ENCODE data around the gene ROR1. TPM values are rescaled to one million over a fixed set of nuclear protein-coding genes. Genes with fewer than 3 reads are reported as not detected.
A peak's percentile ranks its signal among the peaks of the same experiment; 100 is the strongest.

Gene ROR1
- polyA plus RNA-seq, 1 of the 3 experiments (the other 2 are of a cell fraction) = 4.0 TPM

GRCh38 chr1:64183395-64184002 is 409.7 kb downstream of the ROR1 start:
- no peak overlapping the region for H3K9ac ChIP-seq
- H3K36me3 ChIP-seq (replicated peaks in 1 of 2; ENCODE audit: control insufficient read depth in 1 of 2, insufficient read depth in 2 of 2, low read length in 1 of 2) = peaks cover 4 to 13% of the 10 kb centered on the region in 2 experiments
- H3K9me3 ChIP-seq = no peaks in the 10 kb centered on the region
- H3K9me2 ChIP-seq = peaks cover 4% of the 10 kb centered on the region; the same call in 1 of the 2 replicates
- no peak overlapping the region for H3K4me3 ChIP-seq (ENCODE audit: low read depth in 2 of 2, low read length in 1 of 2)
- H3K4me1 ChIP-seq (ENCODE audit: control insufficient read depth in 1 of 2, insufficient read depth in 2 of 2, low read depth in 1 of 2, low read length in 1 of 2) = peaks cover 0 to 11% of the 10 kb centered on the region in 2 experiments; a peak in 3 of 4 replicates
- no peaks in the 10 kb centered on the region for H3K27me3 ChIP-seq (ENCODE audit: insufficient read depth)
- TF ChIP-seq CHD2 (IDR thresholded peaks at IDR 0.05; ENCODE audit: low read length, partially characterized antibody) (peak; percentile 36), FOXM1 (IDR thresholded peaks at IDR 0.05; ENCODE audit: low read depth) (no peak), PBX3 (IDR thresholded peaks at IDR 0.05) (no peak), EP300 (IDR thresholded peaks at IDR 0.05; ENCODE audit: borderline replicate concordance in 1 of 2, low read depth in 1 of 2, low read length in 1 of 2) (peak in 1 of 2 experiments; percentile 72; a peak in 1 of 4 replicates), FOXJ3 (CRISPR knock-in tag; IDR thresholded peaks at IDR 0.05) (peak; percentile 78; the same call in 1 of the 2 replicates), TCF12 (IDR thresholded peaks at IDR 0.05) (peak; percentile 80), NFIC (IDR thresholded peaks at IDR 0.05; ENCODE audit: borderline replicate concordance) (no peak; the same call in 1 of the 2 replicates), REST (IDR thresholded peaks at IDR 0.05; ENCODE audit: low read depth, low read length) (no peak), TAF1 (IDR thresholded peaks at IDR 0.05; ENCODE audit: borderline replicate concordance, low read depth, low read length) (no peak), IRF3 (IDR thresholded peaks at IDR 0.05; ENCODE audit: low read depth, low read length) (no peak), RCOR1 (IDR thresholded peaks at IDR 0.05; ENCODE audit: low read length) (peak; percentile 64), RAD21 (IDR thresholded peaks at IDR 0.05; ENCODE audit: low read length) (no peak), GABPA (IDR thresholded peaks at IDR 0.05; ENCODE audit: low read depth) (peak; percentile 45; the same call in 1 of the 2 replicates), MAX (IDR thresholded peaks at IDR 0.05; ENCODE audit: low read depth) (no peak), MEF2A (IDR thresholded peaks at IDR 0.05; ENCODE audit: borderline replicate concordance, low read depth) (no peak), SIN3A (IDR thresholded peaks at IDR 0.05; ENCODE audit: borderline replicate concordance, low read depth, low read length) (no peak), RFX5 (IDR thresholded peaks at IDR 0.05; ENCODE audit: low read length) (no peak), EZH2phosphoT487 (IDR thresholded peaks at IDR 0.05; ENCODE audit: borderline replicate concordance, low read depth) (no peak), CTCF (IDR thresholded peaks at IDR 0.05) (no peak), POLR2AphosphoS5 (IDR thresholded peaks at IDR 0.05; ENCODE audit: low read depth, low read length) (no peak)
- TF ChIP-seq, protein P1, sequence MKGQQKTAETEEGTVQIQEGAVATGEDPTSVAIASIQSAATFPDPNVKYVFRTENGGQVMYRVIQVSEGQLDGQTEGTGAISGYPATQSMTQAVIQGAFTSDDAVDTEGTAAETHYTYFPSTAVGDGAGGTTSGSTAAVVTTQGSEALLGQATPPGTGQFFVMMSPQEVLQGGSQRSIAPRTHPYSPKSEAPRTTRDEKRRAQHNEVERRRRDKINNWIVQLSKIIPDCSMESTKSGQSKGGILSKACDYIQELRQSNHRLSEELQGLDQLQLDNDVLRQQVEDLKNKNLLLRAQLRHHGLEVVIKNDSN (IDR thresholded peaks at IDR 0.05; ENCODE audit: borderline replicate concordance, low read depth) = no peak
- H3K27ac ChIP-seq (ENCODE audit: low read depth in 2 of 2, low read length in 1 of 2) = peak overlapping the region in 1 of 2 experiments; percentile 91; a peak in 2 of 4 replicates
- no peak overlapping the region for H3K4me2 ChIP-seq
- DNase-seq = peak; percentile 70
- 85% methylated on average over 5 of the region's 5 CpGs for WGBS (ENCODE audit: low lambda C conversion rate)
- CTCF ChIA-PET = interaction anchor here (0.9 to 2.0 kb wide), 8 partner anchors 9 to 509 kb away, joined by 3 to 8 read pairs (median 4); no protein-coding TSS in a partner anchor
- POLR2A ChIA-PET = interaction anchor here (0.6 to 1.9 kb wide), 2 partner anchors 10 to 1359 kb away, joined by 6 to 11 read pairs; no protein-coding TSS in a partner anchor
- H3K79me2 ChIP-seq (ENCODE audit: insufficient read depth) = no peaks in the 10 kb centered on the region
- H4K20me1 ChIP-seq (ENCODE audit: insufficient read depth) = no peaks in the 10 kb centered on the region
- no peaks in the 10 kb centered on the region for H3F3A ChIP-seq (replicated peaks; ENCODE audit: insufficient read depth)
- no peak overlapping the region for H2AFZ ChIP-seq (ENCODE audit: low read depth)
